Adipose tissue (tissue), 3 donors: ENCODE results near the gene TOB1. TPM values are rescaled to one million over a fixed set of nuclear protein-coding genes. Genes with fewer than 3 reads are reported as not detected.
A peak's percentile ranks its signal among the peaks of the same experiment; 100 is the strongest.
"Not testable (repeated sequence)": the region's sequence is repeated elsewhere in the genome, so short reads cannot be mapped to it uniquely, and the experiment has no call there.

Experiments
- H3K27ac ChIP-seq: one replicate; pipeline ENCODE4 v1.5.1; 2013; ENCODE audit warnings: low read depth, low read length
- WGBS, 3 donors: extraction: QIAGEN DNeasy Blood & Tissue Kit; methylation state at CpG; one replicate each; pipeline ENCODE4 v1.1.7; 2013; 5-methylcytosine and 5-hydroxymethylcytosine counted together
- polyA plus RNA-seq, 3 donors: library from polyadenylated mRNA; stranded (reverse); fragments of 200-250 nt; gene quantifications; one replicate each; pipeline ENCODE4 v1.2.3, GENCODE V29; 2013
- donor health status: healthy with polysubstance abuse.
- donor health status: Bipolar disorder and iron deficiency.
- donor health status: healthy.

The TOB1 gene
- polyA plus RNA-seq, 3 donors = 16.3 to 81.5 (median 25.4) TPM

DNA sequence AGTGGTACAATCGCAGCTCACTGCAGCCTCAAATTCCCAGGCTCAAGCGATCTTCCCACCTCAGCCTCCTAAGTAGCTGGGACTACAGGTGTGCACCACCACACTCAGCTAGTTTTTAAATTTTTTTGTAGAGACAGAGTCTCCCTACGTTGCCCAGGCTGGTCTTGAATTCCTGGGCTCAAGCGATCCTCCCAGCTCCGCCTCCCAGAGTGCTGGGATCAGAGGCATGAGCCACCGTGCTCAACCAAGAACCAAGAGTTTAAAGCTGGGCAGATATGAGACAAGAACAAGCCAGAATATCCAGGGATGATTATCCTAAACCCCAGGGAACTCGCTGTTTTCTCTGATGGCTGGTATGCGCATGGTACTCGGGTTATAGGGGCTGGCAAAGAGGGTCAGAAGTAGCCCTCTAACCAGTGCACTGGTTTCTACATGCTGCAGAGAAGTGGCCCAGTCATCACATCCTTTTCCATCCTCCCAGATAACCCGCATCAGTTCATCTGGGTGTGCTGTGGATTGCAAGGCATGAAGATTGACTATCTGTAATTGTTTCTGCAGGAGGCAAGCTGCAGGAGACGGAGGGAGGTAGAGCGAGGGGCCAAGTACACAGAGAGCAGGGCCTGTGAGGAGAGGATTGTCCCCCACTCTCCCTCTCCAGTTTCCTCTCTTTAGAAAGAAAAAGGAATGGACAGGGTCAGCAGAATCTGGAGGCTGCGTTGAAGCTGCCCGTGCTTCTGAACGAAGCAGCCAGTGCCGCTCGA is 33.6 kb upstream of the TOB1 start:
- WGBS, 3 donors = 84 to 91% (median 87%) methylated on average over 17 of the region's 17 CpGs

DNA sequence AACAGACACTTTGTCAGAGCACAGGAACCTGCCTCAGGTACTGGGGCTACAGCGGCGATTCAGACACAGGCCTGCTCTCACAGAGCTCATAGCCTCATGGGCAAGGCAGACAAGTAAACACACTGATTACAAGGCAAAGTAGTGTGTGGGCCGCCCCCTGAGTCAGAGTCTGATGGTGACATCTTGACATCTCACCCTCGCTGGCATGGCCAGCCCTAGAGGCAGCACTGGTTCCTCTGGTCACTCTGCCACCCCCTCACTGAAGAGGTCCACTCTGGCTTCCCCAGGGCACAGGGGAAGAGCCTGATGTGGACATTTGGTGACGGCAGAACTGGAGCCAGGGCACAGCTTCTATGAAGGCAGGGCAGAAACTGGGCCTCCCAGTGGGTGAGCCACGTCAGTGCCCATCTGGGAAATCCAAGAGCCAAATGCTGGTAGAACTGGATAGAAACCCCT is 32.9 kb upstream of the TOB1 start:
- no peak overlapping the region for H3K27ac ChIP-seq
- 90 to 95% (median 92%) methylated on average over 6 of the region's 6 CpGs for WGBS, 3 donors

More for the DNA sequence above, 33.6 kb upstream of the TOB1 start:
- H3K27ac ChIP-seq = no peak overlapping the region

DNA sequence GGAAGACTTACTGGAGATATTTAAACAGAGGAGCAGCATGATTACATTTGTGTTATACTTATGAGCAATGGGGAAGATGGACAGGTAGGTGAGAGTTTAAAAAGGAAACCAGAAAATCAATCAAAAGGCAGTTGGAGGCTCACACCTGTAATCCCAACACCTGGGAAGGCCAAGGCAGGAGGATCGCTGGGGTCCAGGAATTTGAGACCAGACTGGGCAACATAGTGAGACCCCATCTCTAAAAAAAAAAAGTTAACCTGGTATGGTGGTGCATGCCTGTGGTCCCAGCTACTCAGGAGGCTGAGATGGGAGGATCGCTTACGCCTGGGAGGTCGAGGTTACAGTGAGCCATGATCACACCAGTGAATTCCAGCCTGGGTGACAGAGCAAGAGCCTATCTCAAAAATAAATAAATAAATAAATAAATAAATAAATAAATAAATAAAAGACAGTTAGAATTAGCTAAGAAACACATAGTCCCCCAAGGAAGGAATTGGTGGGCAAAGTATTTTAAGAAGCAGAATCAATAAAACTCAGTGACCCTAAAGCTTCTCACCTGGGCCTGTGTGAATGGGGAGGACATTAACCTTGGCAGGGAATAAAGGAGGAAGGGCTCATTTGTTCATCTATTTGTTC is 32.3 kb upstream of the TOB1 start:
- WGBS, 3 donors = 96 to 99% (median 99%) methylated on average over 4 of the region's 4 CpGs
- H3K27ac ChIP-seq = no peak overlapping the region

DNA sequence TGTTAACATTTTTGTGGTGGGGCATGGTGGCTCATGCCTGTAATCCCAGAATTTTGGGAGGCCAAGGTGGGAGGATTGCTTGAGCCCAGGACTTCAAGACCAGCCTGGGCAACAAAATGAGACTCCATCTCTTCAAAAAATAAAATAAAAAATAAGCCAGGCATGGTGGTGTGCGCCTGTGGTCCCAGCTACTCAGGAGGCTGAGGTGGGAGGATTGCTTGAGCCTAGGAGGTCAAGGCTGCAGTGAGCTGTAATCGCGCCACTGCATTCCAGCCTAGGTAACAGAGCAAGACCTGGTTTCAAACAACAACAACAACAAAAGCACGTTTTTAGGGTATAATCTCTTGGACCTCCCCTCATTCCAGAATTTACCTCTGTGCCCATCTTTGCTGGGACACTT is 28.4 kb upstream of the TOB1 start:
- H3K27ac ChIP-seq = not testable (repeated sequence)

DNA sequence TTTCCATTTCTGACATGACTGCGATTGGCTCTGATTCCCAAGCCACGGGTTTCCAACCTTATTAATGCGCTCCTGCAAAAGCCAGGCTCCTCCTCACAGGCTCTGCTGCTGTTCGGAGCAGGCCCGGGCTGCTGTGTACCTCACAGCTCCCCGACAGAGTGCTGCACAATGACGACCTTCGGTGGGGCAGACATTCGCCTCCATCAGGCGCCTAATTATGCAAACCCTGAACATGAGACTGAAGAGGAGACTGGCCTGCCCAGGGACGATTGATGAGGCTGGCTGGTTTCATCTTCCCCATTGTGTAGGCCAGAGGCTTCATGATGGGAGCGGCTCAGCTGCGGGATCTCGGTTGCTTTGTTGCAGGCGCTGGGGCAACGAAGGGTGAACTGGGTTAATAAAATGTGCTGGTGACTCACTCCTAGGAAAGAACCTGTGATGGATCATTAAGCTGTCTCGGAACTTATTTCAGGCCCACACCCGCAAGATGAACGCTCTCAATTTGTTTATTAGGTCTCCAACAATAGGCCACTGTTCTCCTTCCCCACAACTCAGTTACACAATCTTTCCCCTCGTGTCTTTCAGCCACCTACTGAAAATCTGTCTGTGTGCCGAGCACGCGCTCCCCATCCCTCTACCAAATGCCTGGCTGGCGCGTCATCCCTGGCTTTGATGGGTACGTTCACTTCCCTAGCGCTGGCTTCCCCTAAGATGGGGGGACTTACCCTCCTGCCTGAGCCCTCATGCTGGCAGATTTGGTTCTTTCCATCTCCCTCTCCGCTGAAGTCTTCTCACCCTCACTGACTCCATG is 27.2 kb upstream of the TOB1 start:
- H3K27ac ChIP-seq = peak overlapping the region; percentile 52
- 73 to 77% (median 73%) methylated on average over 28 of the region's 28 CpGs for WGBS, 3 donors

More for the DNA sequence above, 28.4 kb upstream of the TOB1 start:
- 92 to 93% (median 93%) methylated on average over 4 of the region's 4 CpGs for WGBS, 3 donors

DNA sequence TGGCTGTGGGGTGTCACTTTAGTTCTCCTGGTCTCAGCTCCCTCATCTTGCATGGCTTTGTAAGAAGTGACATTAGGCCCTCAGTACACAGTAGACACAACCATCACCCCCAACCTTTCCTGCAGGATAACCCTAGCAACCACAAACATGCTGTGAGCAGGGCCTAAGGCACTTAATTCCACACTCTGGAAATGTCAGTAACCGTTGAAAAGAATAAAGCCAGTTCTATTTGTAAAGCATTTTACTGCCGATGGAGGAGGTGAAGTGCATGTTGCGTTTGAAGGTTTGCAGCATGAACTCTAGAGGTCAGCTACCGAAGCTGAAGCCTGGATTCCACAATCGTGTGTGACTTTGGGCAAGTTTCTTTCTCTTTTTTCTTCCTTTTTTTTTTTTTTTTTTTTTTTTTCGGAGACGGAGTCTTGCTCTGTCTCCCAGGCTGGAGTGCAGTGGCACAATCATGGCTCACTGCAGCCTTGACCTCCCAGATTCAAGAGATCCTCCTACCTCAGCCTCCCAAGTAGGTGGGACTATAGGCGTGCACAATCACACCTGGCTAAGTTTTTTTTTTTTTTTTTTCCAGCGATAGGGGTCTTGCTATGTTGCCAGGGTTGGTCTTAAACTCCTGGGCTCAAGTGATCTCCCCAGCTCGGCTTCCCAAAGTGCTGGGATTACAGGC is 26.1 kb upstream of the TOB1 start:
- H3K27ac ChIP-seq = no peak overlapping the region
- WGBS, 3 donors = 83 to 90% (median 83%) methylated on average over 8 to 10 of the region's 10 CpGs

DNA sequence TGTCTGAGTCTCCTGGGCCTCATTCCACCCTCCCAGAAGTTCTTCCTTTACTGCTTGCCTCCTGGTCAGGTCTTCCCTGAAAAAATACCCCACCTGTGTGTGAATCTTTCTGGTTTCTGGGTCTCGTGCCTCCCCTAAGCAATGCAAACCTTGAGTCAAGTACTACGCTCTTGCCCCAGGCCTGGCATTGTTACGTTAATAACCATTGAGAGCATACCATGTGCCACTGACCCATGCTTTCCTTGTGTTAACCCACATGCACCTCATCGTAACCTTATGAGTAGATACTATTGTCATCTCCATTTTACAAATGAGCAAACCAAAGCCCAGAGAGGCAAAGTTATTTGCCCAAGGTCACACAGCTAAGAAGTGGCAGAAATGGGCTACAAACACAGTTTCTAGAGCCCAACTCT is 25.4 kb upstream of the TOB1 start:
- 90 to 94% (median 92%) methylated on average over 4 of the region's 4 CpGs for WGBS, 3 donors
- no peak overlapping the region for H3K27ac ChIP-seq

DNA sequence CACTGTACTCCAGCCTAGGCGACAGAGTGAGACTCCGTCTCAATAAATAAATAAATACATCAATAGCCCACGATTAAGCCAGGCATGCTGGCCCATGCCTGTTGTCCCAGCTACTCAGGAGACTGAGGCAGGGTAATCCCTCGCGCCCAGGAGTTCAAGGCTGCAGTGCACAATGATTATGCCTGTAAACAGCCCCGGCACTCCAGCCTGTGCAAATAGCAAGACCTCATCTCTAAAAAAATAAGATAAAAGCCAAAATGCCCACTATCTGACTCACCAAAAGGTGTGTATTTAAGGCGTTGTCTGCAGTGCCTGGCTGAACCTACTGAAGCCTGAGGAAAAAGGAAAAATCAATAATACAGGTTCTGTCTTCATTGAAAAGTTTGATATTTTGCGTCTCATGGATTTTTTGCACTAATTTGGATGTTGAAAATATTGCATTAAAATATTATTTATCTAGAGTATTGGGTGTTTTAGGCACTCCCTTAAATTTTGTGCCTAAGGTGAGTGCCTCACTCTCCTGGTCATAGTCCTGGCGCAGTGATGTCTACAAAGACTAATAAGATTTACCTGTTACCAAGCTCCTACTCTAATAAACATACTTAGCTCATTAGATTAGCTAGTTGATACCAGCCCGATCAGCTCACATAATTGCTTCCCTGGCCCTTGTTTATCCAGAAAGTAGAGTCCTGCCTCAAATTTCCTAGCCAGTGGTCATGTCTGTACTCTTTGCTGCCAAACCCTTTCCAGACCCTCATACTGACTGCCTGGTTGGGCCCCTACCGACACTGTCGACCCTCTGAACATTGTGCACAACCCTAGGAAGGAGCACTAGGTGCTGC is 24.7 kb upstream of the TOB1 start:
- no peak overlapping the region for H3K27ac ChIP-seq
- WGBS, 3 donors = 52 to 89% (median 82%) methylated on average over 12 of the region's 12 CpGs

DNA sequence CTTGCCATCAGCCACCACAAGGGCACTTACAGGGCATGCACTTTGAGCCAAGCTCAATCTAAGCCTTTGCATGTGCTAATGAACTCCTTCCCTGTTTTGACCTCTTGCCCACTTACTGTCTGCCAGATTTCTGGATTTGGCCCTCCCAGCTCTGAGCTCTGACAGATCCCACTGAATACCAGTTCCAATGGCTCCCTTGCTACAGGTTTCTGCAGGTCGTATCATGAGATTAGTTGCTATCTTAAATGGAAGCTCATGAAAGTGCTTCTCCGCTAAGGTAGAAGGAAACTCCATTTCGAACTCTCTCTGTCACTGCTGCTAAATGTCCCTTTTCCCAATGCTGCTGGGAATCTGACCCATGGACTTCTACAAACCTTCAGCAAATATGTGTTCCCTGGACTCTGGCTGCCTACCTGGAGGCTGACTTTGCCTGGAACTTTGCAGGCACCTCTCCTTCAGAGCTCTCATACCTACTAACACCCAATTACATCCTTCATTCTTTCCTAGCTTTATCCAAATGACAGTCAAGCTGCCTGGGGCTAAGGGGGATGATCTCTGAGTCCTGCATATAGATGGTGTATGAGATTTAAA is 23.5 kb upstream of the TOB1 start:
- H3K27ac ChIP-seq = no peak overlapping the region
- 71 to 91% (median 83%) methylated on average over 3 of the region's 3 CpGs for WGBS, 3 donors

DNA sequence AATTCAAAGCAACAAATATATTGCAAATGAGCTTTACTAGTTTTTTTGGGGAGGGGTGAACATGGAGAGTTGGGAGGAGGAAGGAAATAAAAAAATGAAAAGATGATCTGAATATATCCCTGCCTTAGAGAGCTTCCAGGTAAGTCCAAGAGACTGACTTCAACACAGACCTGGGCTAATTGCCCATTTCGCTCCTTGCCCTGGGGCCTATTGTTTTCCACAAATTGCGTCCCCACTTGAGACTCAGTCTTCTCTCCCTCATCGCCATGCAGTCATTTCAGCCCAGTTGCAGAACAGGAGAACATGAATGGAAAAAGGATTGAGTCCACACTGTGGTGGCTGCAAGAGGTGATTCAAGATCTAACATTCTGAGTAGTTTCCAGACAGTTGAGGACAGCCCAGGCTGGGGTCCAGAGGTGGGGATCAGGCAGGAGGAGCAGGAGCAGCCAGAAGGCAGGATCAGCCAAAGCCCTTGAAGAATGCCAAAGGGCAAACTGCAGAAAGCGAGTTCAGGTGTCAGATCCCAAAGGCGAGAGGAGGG is 21.6 kb upstream of the TOB1 start:
- 96 to 99% (median 96%) methylated on average over 5 of the region's 5 CpGs for WGBS, 3 donors
- no peak overlapping the region for H3K27ac ChIP-seq

DNA sequence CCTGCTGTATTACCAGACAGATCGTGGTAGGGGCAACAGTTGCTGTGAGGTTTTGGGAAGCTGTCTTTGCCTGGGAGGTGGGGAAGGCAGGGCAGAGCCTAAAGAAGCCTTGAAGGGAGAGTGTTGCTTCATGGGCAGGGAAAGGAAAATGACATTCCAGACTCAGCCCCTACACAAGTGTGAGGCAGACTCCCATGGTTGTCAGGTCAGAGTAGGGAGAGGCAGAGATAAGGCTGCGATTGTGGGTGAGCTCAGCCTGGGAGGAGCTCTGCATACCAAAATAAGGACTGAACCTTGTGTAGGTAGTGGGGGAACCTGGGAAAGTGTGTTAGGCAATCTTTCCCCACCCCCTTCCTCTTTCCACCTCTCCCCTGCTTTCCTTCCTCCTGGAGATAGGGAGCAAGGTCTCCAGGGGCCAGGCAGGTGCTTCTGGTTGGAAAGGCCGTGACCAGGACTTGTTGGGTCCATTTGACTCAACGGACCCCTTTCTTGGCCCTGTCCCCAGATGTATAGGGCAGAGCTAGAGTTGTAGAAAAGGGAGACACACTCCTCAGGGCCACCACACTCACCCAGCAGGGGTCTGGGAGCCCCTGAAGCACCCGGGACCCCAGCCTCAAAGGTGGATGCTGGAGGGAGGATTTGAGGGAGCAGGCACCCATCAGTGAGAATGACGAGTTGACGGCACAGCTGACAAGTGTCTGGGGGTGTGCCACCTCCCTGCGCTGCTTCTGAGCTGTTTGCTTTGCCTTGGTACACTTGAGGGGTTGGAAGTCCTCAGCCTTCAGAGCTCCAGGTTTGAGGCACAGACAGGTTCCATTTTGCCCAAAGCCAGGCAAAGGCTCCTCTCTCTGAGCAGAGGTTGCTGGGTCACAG is 18.5 kb upstream of the TOB1 start:
- WGBS, 3 donors = 56 to 71% (median 68%) methylated on average over 8 of the region's 8 CpGs
- H3K27ac ChIP-seq = no peak overlapping the region

DNA sequence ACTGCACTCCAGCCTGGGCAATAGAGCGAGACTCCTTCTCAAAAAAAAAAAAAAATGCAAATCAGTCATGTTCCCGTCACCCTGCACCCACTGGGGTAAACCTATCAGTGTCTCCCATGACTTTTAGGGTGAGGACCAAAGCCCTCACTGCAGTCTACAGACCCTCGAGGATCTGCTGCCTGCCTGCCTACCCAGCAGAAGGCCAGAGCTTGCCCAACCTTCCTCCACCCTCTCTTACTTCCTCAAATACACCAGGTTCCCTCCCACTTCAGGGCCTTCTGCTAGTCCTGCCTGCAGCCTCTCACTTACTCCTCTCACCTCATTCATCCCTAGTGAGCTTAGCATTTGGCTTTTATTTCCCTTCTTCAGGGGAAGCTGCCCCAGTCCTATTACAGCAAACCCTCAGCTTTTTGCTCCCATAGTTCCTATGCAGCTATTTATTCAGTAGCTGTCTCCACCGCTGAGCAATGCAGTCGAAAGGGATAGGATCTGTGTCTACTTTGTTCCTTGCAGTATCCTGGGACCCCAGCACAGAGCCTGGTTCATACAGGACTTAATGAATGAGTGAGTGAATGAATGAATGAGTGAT is 17.8 kb upstream of the TOB1 start:
- H3K27ac ChIP-seq = no peak overlapping the region
- WGBS, 3 donors = 63 to 76% (median 67%) methylated on average over 5 of the region's 5 CpGs

DNA sequence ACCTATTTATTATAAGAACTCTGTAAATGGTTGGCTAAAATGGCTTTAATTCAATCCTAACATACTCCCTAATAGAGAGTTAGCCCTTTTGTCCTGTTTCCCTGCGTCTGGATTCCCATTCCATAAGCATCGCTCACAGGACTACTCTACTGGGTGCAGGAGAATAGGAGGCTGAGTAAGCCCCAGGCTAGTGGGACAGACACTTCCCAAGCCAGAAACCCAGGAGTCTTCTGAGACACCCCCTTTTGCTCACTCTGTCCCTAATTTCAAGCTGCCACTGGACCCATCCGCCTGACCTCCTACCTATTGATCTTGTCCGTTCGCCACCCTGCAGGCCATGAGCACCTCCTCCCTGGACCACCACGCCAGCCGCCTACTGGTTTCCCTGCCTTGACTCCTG is 16.7 kb upstream of the TOB1 start:
- WGBS, 3 donors = 90 to 94% (median 93%) methylated on average over 7 of the region's 7 CpGs
- H3K27ac ChIP-seq = no peak overlapping the region

DNA sequence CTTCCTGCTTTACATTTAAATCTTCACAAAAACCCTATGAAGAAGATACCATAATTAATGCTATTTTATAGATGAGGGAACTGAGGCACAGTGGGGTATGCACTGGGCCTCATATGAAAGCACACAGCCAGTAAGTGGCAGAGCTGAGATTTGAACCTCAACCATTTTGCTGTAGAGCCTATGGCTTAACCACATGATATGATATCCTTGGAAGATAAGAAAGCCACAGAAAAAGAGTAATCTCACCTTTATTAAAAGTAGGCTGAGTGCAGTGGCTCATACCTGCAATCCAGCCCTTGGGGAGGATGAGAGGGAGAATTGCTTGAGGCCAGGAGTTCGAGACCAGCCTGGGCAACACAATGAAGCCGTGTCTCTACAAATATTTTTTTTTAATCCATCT is 15.0 kb upstream of the TOB1 start:
- WGBS, 3 donors = 83 to 97% (median 95%) methylated on average over 2 of the region's 2 CpGs
- H3K27ac ChIP-seq = no peak overlapping the region

DNA sequence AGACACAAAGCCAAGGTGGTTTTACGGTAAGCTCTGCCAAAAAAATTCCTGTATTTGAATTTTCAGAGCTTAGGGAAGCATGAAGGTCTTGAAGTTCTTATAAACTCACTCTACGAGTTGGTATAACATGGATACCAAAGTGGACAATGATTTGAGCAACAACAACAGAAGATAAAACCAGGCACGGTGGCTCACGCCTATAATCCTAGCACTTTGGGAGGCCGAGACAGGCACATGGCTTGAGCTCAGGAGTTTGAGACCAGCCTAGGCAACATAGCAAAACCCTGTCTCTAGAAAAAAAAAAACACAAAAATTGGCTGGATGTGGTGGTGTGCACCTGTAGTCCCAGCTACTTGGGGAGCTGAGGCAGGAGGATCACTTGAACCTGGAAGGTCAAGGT is 12.9 kb upstream of the TOB1 start:
- 96 to 99% (median 98%) methylated on average over 5 of the region's 5 CpGs for WGBS, 3 donors
- no peak overlapping the region for H3K27ac ChIP-seq

DNA sequence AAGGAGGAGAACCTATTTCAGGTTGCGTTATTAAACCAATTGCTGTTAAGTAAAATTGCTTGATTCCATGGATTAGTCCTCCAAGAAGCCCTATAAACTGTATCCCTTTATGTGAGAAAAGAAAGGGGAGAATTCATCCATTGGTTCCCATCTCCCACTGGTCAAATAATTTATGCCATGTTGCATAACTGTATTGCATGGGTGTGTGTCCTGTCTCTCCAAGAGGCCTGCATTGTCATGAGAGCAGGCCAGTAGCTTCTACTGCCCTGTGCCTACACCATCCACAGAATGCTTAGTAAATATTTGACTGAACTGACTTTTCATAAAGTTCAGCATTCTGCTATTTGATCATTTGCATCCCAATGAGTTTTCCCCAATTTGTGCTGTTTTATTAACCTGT is 11.7 kb upstream of the TOB1 start:
- WGBS, 3 donors = 92 to 100% (median 98%) methylated on average over 1 of the region's 1 CpG
- no peak overlapping the region for H3K27ac ChIP-seq
